GM18867 (cell line): ENCODE results near the gene HELB.

Experiments
- ATAC-seq: cut with Tn5 transposase; IDR thresholded peaks from one replicate; pipeline ENCODE4 v1.9.1; 2021; ENCODE audit warnings: mild to moderate bottlenecking, moderate library complexity; ENCODE audit not compliant: unreplicated experiment

HELB gene

GRCh38 chr12:66354291-66354690, 52.0 kb downstream of the HELB start:
- ATAC-seq = no peak

GRCh38 chr12:66359300-66359699, 57.0 kb downstream of the HELB start:
- no peak for ATAC-seq

DNA sequence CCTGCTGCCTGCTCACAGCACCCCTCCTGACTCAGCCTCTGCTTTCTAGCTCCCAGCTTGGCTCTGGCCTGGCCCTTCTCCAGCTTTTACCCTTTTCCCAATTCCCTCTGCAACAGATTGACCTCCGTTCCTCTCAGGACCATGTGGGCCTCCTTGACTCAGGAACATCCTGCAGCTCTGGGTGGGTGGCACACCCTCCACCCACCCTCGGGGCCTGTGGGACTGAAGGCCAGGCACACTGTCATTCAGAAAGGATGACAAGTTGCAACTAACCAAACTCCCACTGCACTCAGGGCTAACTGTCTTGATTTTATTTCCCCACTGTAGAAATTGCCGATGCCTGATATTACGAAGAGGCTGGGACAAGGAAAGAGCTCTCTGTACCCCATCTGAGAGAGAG, 59.4 kb downstream of the HELB start:
- no peak for ATAC-seq

DNA sequence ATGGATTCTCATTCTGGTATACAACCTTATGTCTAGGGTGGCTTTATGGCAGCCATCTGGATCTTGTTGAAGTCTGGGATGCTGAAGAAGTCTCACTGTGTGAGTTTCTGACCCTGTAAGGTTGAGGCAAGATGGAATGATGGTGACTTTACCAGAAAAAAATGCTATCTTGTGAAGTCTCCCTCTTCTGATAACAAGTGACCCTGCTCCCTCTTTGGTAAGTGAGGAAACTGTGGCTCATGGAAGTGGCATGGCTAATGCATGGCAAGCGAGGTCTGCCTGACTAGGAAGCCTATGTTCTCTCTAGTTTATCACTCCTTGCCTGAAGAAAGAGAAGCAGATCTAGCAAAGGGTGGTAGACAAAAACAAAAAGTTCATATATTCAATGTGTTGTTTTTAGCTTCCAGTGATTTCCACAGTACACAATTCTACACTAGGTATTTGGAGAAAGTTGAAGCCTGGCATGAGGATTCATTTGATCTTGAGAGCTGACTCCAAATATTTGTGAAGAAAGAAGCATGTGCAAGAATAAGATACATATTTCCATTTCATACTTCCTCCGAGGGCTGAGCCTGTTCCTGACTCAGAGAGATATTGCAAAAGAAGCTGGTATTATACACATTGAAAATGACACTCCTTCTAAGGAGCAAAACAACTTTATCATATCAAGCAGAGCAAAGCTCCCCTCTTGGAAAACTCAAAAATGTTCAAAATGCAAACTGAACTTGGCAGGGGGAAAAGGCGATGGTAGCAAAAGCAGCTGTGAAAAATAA, 63.6 kb downstream of the HELB start:
- ATAC-seq = no peak

- ATAC-seq = no peak
Measured at GRCh38 chr12:66367015-66367667, 64.8 kb downstream of the HELB start.

GRCh38 chr12:66371982-66372381, 69.7 kb downstream of the HELB start:
- ATAC-seq = no peak

DNA sequence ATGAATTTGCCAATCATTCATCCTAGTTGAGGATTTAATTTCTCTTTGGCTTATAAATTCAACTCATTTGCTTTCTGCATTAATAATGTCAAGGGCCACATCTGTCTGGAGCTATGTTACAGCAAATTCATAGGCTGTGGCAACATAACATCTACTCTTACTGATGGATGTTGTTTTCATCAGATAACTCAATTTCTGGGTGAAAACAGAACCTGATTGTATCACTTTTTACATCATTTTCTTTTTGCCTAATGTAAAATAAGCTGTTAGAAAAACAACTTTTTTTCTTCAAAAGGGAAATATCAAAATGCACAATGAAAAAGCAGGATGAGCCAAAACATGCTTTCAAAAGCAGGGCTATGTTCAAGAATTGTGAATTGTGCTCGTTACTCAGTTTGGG, 73.3 kb downstream of the HELB start:
- ATAC-seq = no peak

- ATAC-seq = no peak
Measured at GRCh38 chr12:66379616-66380015, 77.3 kb downstream of the HELB start.

DNA sequence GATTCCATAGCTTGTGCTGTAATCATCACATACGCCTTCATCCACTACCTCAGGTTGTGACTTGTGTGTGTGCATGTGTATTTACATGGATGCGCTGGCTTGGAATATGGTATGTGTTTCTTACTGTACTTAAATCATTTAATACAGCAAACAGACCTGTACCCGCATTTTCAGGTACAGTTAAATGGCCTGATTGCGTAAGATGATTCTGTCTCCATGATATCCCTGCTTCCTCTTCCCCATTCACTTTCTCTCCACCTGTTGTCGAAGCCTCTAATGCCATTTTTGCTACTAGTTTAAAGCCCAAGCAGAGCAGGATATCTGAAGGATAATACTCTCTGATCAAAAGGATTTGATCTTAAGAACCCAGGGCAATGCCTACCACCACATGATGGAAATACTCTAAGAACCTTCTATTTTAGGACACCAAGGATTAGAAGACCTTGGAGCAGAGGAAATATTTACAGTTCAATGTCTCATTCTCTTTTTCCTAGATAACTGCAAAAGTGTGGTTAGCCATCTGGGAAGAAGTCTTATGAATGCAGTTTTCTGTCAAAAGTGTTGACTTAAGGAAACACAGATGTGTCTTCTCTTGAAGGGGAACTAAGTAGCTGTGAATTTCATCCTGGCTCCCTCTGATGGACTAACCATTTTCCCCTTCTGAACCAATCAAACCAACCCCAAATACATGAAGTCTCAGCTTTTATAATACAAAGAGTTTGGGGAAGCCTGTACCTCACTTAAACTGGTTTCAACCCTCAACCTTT, 78.7 kb downstream of the HELB start:
- no peak for ATAC-seq

DNA sequence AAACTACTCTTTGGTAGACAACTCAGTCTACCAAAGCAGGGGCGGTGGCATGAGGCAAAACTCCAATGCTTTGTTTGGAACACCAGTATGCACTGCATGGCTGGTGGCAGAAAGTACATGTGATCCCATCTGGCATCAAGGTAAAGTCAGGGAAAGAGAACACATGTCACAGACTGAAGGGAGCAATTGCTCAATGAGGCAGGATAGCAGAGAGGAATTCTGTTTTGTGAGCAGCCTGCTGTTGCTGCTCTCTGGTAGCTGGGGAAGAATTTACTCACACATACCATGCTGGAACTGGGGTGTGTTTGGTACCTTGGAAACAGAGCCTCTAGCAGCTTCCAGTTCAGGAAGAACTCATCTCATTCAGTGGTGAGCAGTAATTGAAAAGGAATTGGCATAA, 84.8 kb downstream of the HELB start:
- ATAC-seq = no peak
